Measurements from ENCODE around the gene NOTO.

DNA sequence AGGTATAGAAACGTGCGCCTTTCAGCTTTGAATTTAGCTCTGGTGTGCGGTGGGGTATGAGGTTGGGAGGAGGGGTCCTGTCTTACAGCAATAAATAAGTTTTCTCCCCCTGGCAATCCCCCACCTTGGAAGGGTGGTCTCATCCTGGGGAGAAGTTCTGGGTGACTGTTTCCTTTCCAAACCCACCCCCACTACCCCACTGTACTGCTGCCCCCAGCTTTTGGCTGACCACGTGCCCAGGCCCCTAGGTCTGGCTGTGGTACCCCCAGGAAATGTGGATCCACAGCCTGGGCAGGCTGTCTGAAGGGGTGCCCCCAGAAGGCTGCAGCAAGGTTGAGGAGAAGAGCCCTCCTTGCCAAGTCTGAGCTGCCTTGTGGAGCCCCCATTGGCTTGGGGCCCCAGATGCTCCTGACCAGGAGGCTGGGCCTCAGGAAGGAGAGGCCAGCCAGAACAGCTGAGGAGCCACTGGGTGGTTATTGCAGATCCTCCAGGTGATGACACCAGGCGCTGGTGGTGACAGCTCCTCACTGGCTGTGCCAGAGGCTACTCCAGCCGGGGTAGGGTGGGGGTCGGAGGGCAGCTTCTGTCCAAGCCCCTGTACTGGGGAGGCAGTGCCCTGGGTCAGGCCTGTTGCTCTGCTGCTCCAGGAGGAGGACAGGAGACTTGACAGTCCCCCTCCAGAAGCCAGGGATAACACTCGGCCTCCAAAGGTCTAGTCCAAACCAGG lies 56.0 kb downstream of the NOTO start:
- TF ChIP-seq BACH1 (IDR thresholded peaks at IDR 0.05; ENCODE audit: low read length) (no peak), POLR2AphosphoS5 (IDR thresholded peaks at IDR 0.05; ENCODE audit: low read depth, low read length) (no peak), NRF1 (IDR thresholded peaks at IDR 0.05; ENCODE audit: low read depth, low read length) (no peak), CEBPB (IDR thresholded peaks at IDR 0.05; ENCODE audit: low read depth, low read length) (no peak)
- TF ChIP-seq, protein P1, sequence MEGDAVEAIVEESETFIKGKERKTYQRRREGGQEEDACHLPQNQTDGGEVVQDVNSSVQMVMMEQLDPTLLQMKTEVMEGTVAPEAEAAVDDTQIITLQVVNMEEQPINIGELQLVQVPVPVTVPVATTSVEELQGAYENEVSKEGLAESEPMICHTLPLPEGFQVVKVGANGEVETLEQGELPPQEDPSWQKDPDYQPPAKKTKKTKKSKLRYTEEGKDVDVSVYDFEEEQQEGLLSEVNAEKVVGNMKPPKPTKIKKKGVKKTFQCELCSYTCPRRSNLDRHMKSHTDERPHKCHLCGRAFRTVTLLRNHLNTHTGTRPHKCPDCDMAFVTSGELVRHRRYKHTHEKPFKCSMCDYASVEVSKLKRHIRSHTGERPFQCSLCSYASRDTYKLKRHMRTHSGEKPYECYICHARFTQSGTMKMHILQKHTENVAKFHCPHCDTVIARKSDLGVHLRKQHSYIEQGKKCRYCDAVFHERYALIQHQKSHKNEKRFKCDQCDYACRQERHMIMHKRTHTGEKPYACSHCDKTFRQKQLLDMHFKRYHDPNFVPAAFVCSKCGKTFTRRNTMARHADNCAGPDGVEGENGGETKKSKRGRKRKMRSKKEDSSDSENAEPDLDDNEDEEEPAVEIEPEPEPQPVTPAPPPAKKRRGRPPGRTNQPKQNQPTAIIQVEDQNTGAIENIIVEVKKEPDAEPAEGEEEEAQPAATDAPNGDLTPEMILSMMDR (IDR thresholded peaks at IDR 0.05; ENCODE audit: control extremely low read depth in 1 of 3, insufficient read depth in 1 of 3, low read depth in 1 of 3, low read length in 3 of 3) = no peak

All from H1 (cell line).